GDM1 (cell line): ENCODE data around the gene GTF2H1.

Experiments
- DNase-seq: peaks from one replicate; lab custom pipeline; 2025; lab: John Stamatoyannopoulos, UW

The GTF2H1 gene

DNA sequence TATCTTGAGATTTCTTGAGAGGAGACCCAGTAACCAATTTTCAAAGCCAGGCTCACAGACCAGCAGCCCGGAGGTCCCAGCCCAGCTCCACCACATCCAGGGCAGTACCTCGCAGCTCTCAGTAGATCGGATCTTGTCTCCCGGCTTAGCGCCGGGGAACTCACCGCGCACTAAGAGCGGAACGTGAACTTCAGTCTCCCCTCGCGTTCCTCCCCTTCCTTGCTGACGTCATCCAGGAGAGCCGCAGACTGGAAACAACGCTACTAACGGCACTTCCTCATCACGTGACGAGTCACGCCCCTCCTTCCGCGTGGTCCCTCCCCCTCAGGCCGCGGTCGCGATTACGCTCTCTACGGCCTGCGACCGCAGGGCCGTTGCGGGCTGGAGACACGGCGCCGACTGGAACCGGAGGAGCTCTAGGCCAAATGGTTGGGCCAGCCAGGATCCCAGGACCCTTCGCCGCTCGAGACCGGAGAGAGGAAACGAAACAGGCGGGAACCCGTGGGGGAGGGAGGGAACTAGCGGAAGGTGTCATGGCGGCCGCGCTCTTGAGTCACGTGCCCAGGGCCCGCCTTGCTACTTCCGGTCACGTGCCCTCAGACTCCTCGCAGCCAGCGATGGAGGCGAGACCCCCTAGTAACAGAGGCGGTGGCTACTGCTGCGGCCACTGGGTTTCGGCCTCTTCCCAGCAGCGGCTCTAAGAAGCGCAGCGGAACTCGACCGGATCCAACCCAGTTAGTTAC, at the start of gene GTF2H1, which contains the start of gene HPS5:
TSS of gene GTF2H1 (plus strand) at position 599 of the 743 bp plus-strand sequence. CDS start 10,508 bp downstream, outside the sequence.
TSS of gene HPS5 (minus strand) at position 172 of the 743 bp plus-strand sequence. CDS start 4,282 bp downstream, outside the sequence.
- peak; percentile 96 for DNase-seq

- DNase-seq = no peak
Observed at GRCh38 chr11:18277565-18278271, 44.6 kb upstream of the GTF2H1 start.

GRCh38 chr11:18280438-18281045, 41.8 kb upstream of the GTF2H1 start:
- no peak for DNase-seq

GRCh38 chr11:18282626-18283025, 39.7 kb upstream of the GTF2H1 start:
- DNase-seq = no peak

DNA sequence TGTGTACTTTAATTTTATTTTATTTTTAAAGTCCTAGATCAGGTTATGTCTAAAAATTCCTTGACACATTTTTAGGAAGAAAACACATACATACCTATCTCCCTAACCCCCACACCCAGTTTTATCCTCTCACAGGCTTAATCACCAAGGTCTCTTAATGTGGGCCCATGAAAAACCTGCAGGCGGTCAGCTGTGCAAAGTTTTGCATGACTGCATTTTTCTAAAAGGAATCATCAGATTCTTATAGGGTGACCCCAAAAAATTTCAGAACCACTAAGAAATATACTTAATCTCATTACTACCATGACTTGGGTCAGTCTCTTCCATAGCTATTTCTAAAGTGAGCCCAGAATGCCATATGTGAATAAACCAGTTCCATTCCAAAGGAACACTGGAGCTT, 36.5 kb upstream of the GTF2H1 start:
- DNase-seq = no peak

- DNase-seq = no peak
Observed at GRCh38 chr11:18288911-18289310, 33.5 kb upstream of the GTF2H1 start.

DNA sequence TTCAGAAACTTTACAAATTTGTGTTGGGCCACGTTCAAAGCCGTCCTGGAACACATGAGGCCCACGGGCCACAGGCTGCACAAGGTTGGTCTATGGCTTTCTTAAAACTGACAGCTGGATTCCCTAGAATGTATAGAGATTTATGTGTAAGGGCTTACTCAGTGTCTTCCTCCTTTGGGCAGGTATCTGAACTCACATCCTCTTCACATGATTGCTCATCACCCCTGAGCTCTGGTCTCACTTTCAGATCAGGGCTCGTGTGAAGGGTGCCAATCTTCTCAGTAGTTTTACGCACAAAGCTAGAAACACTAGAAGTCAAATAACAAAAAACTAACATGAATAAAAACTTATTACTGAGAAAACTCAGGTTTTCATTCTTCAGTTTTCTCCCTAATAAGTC, 27.5 kb upstream of the GTF2H1 start:
- no peak for DNase-seq

DNA sequence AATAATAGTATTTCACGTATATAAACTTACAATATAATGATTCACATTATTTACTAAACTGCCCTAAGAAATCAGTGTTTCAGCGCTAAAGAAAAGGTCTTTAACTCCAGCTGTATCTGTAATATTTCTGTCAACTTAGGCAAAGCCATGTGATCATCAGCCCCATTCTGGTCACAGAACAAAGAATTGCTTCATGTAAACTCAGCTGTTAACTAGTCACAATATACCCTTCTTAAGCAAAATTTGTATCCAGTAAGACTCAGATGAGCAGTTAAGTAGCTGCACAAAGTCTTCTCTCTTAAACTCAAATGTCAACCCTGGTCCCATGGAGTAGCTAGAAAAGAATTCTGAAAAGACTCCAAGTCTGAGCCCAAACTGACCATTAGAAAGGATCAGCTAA, 27.1 kb upstream of the GTF2H1 start:
- no peak for DNase-seq

GRCh38 chr11:18299721-18300120, 22.6 kb upstream of the GTF2H1 start:
- no peak for DNase-seq

DNA sequence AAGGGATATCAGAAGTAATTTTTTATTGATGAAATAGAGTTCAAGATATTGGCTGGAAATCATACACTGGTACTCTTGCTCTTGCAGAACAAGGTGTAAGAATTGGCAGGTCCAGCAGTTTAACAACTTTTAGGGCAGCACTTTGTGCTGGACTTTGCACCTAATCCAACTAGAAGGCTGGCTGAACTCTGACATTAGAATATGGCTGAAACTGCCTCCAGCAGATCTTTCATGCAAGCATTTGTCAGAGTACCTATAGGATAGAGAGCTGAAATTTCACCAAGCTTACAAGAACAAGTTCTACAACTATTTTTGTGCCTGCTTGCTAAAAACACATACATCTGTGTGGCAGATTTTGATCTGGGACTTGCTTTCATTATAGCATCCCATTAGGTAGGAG, 17.6 kb upstream of the GTF2H1 start:
- no peak for DNase-seq

DNA sequence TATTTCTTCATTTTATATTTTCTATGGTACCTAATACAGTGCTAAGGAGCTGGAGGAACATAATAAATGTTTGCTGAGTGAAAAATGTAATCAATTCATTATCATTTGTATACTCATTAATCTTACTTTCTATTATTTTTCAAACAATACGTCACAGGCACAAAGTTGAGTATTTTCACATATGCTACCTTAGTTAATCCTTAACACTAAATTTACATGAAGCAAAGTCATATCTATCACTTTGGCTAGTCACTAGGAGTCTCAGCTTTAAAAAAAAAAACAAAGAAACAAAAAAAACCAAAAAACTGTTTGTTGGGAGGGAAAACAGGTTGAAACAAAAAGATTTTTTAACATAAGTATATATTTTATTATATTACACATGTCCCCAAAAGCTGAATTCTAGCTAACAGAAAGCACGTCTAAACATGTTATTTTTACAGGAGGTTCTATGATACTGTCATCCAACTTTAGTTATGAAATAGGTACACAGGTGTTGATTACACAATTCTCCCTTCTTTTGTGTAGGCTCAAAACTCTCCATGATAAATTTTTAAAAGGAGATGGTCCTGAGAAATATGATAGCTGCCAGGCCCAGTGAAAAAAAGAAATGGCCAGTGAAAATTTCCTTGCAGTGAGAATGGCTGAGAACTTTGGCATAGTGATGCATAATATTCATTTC, 14.8 kb upstream of the GTF2H1 start:
- DNase-seq = no peak

GRCh38 chr11:18308242-18308641, 14.1 kb upstream of the GTF2H1 start:
- DNase-seq = no peak

- no peak for DNase-seq
Observed at GRCh38 chr11:18309691-18310090, 12.7 kb upstream of the GTF2H1 start.

DNA sequence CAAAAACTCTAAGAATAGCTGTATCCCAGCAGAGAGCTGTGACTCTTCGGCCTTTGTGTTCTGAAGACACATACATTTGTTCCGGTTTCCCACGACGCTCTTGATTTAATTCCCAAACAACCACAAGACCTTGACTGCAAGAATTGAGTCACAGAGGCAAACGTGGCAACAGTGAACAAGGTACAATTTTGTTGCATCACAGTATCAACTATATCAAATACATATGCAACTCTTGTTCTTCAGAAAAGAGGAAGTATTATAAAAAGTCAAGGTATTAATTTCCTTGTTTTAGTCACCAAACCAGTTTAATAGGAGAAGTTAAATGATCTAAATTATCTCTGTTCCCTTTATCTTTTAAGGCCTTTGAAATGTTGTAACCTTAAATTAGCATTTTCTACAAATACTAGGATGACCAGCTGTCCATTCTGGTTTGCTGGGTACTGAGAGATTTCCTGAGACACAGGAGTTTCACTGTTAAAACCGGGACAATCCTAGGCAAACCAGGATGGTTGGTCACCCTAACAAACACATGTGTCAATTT, 11.5 kb upstream of the GTF2H1 start:
- no peak for DNase-seq

DNA sequence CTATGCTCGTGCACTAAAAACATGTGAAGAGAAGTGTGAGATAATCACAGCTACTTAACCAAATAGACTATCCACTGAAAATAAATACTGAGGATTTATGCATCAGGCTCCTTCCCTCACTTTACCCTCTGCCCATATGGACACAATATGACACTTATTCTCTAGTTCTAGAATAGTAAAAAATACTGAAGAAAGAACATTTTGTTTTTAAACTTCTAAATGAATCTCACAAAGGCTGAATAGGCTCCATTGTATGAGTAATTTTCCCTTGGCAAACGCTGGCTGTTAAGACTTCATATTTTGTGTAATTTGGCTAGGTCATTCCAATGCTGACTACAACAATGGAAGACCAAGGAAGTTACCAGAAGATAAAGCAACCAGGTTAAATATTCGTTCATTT, 10.4 kb upstream of the GTF2H1 start:
- no peak for DNase-seq

- no peak for DNase-seq
Observed at GRCh38 chr11:18312663-18313420, 9.5 kb upstream of the GTF2H1 start.

GRCh38 chr11:18313965-18314763, 8.2 kb upstream of the GTF2H1 start:
- DNase-seq = no peak

GRCh38 chr11:18314784-18315523, 7.4 kb upstream of the GTF2H1 start:
- DNase-seq = no peak

GRCh38 chr11:18315893-18316292, 6.5 kb upstream of the GTF2H1 start:
- DNase-seq = no peak

DNA sequence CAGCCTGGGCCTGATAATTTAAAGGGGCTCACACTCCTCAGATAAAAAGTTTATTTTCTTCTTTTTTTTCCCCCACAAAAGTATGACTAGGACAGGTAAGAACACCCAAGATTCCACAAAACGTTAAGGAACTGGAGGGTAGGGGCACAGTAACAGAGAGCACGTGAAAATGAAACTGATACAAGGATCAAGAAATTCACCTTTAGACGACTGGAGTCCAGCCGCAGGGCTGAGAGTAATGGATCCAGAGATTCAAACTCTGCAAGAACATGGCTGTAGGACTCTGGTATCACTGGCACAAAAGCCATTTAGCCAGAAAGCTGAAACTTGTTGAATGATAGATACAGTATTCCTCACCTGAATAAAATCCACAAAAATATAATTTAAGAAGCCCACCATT, 4.8 kb upstream of the GTF2H1 start:
- DNase-seq = no peak
